Medulla oblongata (tissue), 1 donor: ENCODE results near the gene F7.

Source experiments
- DNase-seq: peaks from one replicate; pipeline ENCODE4 v3.0.0-alpha.2; 2015; ENCODE audit errors: extremely low spot score

Gene F7

GRCh38 chr13:113086991-113087922 lies 18.3 kb upstream of the F7 start:
- DNase-seq: no peak

DNA sequence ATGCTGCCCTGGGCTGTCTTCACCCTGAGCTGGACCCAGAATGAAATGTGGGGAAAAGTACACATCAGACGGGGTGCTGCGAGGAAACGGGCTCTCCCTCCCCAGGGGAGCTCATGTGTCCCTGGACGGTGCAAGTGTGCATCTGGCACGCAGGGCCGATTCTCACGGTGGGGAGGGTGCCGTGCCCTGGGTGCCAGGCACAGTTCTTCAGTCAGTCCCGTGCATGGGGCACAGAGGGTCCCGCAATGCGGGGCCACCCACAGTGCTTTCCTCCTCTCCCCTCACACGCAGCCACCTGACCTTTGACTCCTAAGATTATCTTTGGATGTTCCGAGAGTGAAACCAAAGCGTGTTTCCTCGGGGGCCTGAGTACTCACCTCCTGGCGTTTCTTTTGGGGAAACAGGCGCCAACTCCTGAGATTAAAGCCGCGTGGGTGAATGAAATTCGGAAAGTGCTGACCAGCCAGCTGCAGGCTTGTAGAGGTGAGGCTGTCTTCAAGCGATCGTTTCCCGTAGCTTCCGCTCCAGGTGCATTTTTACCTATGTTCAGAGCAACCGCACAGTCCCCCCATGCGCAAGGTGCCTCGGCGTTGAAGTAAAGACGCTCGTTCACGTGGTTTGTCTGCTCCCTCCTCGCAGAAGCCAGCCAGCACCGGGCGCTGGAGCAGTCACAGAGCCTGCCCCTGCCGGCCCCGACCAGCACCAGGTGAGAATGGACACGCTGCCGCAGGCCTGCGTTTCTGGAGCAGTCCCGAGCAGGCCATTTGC lies 17.5 kb upstream of the F7 start:
- DNase-seq: no peak

DNA sequence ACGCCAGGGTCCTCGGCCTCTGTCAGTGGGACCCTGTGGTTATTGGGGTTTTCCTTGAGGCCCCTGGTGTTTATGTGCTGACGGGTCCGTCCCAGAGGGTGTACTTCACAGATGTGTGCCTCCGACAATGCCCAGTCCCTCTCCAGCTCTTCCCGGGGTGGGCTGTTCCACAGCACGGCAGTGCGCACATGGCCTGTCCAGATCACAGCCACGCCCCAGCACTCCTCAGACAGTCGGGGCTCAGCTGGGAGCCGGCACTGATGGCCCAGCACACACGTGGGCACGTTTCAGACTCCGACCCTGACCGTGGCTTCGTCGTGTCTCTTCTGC lies 16.9 kb upstream of the F7 start:
- no peak for DNase-seq

DNA sequence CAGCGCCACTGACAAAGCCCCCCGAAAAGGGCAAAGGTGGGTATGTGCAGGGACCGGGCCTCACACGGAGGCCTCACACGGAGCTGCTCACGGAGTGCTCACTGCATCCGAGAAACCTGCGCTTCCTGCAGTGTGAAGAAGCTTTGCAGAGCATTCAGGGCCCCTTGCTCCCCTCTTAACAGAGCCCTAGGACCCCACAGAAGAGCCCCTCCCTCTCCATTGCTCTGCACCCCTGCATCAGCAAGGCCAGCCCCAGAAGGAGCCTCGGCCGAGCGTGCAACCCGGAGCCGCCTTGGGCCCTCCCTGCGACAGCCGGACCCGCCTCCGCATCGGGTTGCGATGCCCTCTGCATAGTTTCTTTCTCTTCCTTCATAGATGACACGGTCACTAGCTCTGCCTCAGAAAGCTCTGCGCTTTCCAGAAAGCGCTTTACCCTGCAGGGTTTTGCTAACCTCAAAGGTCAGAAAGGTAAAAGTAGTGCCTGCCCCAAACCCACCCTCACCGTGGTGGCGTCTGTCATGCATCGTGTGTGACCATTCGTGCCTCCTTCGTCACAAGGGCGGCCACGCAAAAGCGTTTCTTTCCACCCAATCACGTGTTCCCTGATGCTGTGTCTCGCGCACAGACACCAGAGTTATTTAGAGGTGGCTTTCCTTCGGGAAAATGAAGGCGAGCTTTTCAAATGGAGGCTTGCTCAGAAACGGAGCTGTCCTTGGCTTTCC lies 15.7 kb upstream of the F7 start:
- no peak for DNase-seq

DNA sequence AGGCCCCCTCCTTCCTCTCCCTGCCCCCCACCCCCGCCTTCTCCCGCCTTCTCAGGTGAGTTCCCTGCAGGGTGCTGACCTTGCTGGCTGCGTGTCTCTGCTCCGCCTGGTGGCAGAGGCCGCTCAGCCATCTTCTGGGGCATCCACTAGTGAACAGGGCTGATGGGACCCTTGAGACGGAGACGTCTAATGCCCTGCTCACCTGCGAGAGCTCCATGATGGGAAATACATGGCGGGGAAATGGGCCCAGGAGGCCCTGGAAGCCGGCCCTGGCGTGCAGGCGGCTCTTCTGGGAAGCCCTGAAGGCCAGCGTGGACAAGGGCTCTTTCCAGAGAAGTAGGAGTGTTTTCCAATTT lies 15.2 kb upstream of the F7 start:
- no peak for DNase-seq

DNA sequence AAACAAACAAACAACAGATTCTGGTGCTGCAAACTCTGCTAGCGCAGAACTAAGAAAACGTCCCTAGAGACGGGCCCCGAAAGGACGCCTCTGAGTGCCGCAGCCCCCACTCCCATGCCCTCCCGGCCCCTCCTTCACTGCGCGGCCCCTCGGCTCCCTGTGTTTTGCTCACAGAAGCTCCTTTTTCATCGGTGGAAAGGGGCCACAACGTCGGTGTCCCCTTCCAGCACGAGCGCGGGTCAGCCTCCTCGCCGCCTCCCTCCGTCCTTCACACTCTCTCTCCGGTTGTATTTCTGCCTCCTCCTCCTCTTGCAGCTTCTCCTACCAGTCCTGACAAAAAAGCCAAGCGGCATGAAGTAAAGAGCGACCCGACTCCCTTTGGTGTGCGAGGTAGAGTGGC lies 14.8 kb upstream of the F7 start:
- no peak for DNase-seq

DNA sequence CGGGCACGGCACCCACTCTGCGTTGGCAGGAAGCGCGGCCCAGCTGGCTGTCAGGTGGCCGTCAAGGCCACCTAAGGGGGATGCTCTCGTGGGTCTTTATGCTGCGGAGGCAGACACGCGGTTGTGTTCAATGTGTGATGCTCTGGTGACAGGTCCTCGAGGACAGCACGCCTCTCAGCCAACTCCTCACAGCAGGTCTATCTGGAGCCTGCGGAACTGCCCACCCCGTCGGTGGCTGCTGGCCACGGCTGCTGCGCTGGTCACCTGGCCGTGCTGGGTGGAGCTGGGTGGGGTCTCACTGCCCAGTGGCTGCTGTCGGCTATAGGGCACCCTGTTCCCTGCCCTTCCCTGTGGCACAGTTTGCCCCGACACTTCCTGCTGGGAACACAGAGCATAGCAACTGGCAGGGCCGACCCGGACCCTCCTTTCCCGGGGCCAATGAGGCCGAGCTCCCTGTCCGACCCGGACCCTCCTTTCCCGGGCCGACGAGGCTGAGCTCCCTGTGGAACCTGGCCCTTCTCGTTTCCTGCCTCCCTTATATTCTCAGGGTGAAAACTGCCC lies 14.3 kb upstream of the F7 start:
- DNase-seq: no peak

- DNase-seq: no peak
Observed at GRCh38 chr13:113091891-113092775, 13.5 kb upstream of the F7 start.

DNA sequence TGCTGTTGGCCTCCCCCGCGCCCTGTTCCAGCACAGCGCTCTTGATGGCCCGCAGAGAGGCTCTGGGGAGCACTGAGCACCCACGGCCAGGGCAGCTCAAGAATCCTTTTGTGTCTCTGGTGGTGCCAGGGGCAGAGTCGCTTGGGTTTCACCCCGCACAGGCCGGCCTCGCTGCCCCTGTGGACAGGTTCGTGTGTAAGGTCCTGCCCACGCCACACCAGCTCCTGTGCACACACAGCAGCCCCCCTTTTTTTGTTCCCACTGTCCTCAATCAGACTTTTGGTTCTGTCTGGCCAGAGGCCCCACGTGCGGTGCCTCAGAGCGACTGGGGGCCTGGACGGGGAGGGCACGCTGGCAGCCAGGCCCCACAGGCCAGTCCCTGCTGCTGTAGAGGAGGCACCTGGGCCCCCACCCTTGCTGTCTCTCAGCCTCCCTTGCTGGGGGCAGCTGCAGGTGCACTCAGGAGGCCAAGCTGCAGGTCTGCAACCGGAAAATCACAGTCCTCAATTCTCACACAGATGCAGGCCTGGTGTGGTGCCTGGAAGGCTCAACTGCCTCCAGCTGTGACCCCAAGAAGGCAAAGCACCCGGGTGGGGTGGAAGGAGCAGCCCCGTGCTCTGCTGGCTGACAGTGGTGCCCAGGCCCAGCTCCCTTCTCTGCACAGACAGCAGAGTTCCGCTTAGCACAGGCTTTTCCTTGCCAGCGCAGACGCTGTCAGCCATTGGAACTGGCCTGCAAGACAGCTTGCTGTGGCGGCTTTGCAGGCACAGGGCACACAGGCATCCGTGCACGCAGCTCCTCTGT lies 12.6 kb upstream of the F7 start:
- DNase-seq: no peak

GRCh38 chr13:113093580-113094409 lies 11.8 kb upstream of the F7 start:
- no peak for DNase-seq

- DNase-seq: no peak
Observed at GRCh38 chr13:113094410-113094800, 11.2 kb upstream of the F7 start.

DNA sequence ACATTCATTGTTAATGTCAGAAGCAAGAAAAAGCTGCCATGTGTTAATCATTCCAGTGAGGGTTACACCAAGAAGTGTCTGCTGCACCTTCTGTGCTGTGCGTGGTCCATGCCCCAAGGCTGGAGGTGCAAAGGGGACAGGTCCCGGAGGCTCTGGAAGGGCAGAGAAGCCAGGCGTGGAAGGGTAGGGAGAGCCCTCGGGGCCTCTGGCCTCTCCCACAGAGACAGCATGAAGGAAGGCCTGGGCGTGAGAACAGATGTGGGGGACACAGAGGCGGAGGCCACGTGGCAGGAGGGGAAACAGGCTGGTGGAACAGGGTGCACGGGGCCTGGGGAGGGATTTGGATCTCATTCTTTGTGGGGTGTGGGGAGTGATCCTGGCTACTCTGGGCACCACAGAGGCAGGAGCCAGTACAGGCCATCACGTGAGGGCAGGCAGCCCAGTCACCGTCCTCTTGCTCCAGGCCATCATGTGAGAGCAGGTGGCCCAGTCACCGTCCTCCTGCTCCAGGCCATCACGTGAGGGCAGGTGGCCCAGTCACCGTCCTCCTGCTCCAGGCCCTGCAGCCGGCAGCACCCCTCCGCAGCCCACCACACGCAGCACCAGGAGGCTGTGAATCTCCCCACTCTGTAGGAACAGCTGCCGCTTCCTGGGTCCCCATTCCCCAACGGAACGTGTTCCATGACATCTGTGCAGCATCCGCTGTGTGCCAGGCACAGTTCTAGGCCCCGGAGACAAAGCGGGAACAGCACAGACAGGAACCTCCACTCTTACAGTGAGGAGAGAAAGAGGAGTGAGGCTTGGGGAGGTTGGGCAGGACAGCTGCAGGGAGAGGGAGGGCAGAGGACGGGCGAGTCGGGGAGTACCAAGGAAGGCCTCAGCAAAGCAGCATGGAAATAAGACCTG lies 10.2 kb upstream of the F7 start:
- DNase-seq: no peak

GRCh38 chr13:113096052-113096744 lies 9.4 kb upstream of the F7 start:
- DNase-seq: no peak

DNA sequence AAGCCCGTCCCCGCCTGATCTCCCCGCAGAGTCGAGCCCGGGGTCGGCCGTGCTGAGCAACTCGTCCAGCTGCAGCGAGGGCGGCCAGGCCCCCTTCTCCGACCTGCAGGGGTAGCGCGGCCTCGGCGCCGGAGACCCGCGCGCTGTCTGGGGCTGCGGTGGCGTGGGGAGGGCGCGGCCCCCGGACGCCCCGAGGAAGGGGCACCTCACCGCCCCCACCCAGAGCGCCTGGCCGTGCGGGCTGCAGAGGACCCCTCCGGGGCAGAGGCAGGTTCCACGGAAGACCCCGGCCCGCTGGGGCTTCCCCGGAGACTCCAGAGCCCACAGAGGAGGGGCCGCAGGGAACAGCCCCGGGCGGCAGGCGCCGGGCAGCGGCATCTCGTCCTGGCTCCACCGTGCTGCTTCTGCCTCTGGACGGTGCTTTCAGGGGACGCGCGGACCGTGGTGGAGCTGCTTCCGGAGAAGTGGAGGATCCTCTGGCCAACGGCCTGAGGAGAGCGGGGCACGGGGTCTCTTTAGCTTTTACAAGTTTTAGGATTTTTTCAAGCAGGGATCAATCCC lies 8.8 kb upstream of the F7 start:
- no peak for DNase-seq

DNA sequence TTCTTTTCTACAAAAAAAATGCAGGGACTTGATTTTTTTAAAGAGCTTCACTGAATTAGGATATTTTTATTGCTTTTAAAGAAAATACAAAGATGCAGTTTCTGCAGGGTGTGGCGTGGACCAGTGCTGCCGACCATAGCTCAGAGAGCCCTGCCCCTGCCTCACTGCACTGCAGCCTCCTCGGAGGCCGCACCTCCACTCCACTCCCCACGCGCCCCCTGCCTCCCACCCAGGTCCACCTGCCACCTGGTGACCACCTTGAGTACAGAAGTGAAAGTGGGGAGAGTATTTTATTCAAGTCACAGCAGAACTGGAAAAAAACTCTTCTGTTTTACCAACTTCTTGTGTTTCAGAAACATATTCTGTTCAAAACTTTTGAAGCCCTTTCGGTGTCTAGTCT lies 7.9 kb upstream of the F7 start:
- DNase-seq: no peak

DNA sequence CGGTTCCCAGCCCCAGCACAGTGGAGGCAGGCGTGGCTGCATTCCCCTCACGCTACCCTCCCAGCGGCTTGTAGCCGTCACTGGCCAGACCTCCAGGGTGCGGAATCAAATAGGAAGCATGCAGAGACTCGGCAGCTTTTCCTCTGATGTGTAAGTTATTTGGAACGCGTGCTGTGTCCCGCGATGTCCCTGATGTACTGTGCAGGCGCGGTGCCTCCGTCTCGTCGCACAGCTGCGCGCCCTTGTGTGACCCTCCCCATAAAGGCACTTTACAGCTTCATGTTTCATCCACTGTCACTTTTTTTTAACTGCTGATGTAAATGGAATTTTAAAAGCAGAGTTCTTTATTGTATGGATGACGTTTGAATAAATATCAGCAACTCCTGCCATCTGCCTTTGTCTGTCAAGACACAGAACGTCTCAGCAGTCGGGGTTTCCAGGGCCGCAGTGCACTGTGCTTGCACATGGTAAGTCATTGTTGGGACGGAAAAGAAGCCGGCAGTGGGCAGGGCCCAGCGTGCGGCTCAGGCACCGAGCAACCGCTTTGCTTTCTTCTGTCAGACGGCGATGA lies 7.3 kb upstream of the F7 start:
- no peak for DNase-seq

- DNase-seq: no peak
Observed at GRCh38 chr13:113099142-113099541, 6.4 kb upstream of the F7 start.
